Nephron progenitor cell (in vitro differentiated cells): Measurements from ENCODE around the gene ADIPOR2.
A peak's percentile ranks its signal among the peaks of the same experiment; 100 is the strongest.

Source experiments
- DNase-seq: peaks from one replicate; pipeline ENCODE4 v3.0.0; 2021
- H3K27ac Mint-ChIP-seq: 2 replicates; pipeline ENCODE4 v1.8.0; 2021; ENCODE audit warnings: mild to moderate bottlenecking, moderate library complexity, mixed read lengths
- H3K27me3 Mint-ChIP-seq: 2 replicates; pipeline ENCODE4 v1.8.0; 2021; ENCODE audit warnings: mild to moderate bottlenecking, low read depth, mixed read lengths; ENCODE audit not compliant: poor library complexity
- H3K36me3 Mint-ChIP-seq: 2 replicates; pipeline ENCODE4 v1.8.0; 2021; ENCODE audit warnings: low read depth, mixed read lengths
- H3K4me1 Mint-ChIP-seq: 2 replicates; pipeline ENCODE4 v1.8.0; 2021; ENCODE audit warnings: mixed read lengths
- H3K4me3 Mint-ChIP-seq: 2 replicates; pipeline ENCODE4 v1.8.0; 2021; ENCODE audit warnings: mild to moderate bottlenecking, moderate library complexity, mixed read lengths
- H3K9me3 Mint-ChIP-seq: 2 replicates; pipeline ENCODE4 v1.8.0; 2021; ENCODE audit warnings: mild to moderate bottlenecking, moderate library complexity, mixed read lengths
- TF ChIP-seq, protein P1 (sequence below): fragments of 200-600 bp; sonication (generic); IDR thresholded peaks from 2 replicates; pipeline ENCODE4 v1.5.0; 2021; ENCODE audit warnings: antibody characterized with exemption

ADIPOR2 gene

DNA sequence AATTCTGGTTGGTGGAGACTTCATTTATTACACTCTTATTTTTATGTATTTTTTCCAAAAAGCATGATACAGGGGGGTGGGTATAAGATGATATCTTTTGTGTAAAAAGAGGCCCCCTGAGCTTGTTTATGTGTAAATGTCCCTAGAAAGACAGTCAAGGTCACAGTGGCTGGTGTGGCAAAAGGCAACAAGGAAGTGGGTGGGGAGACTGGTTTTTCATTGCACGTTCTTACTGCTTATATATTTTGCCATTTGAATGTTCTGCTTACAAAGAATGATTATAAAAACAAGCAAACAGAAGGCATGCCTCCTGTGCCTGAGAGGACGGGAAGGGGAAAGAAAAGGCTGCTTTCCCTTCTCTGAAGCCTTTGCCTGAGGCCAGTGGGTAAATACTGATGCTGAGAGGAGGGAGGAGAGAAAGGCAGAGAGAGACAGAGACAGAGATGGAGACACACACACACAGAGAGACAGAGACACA lies 24.1 kb upstream of the ADIPOR2 start:
- Mint-ChIP-seq H3K4me3 (peak overlapping the region; percentile 33), H3K36me3 (no peaks in the 10 kb centered on the region), H3K27ac (peak overlapping the region; percentile 91), H3K4me1 (peaks cover 69% of the 10 kb centered on the region), H3K9me3 (peaks cover 4% of the 10 kb centered on the region), H3K27me3 (peaks cover 11% of the 10 kb centered on the region)
- no peak for DNase-seq
- TF ChIP-seq, protein P1, sequence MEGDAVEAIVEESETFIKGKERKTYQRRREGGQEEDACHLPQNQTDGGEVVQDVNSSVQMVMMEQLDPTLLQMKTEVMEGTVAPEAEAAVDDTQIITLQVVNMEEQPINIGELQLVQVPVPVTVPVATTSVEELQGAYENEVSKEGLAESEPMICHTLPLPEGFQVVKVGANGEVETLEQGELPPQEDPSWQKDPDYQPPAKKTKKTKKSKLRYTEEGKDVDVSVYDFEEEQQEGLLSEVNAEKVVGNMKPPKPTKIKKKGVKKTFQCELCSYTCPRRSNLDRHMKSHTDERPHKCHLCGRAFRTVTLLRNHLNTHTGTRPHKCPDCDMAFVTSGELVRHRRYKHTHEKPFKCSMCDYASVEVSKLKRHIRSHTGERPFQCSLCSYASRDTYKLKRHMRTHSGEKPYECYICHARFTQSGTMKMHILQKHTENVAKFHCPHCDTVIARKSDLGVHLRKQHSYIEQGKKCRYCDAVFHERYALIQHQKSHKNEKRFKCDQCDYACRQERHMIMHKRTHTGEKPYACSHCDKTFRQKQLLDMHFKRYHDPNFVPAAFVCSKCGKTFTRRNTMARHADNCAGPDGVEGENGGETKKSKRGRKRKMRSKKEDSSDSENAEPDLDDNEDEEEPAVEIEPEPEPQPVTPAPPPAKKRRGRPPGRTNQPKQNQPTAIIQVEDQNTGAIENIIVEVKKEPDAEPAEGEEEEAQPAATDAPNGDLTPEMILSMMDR, result no peak

DNA sequence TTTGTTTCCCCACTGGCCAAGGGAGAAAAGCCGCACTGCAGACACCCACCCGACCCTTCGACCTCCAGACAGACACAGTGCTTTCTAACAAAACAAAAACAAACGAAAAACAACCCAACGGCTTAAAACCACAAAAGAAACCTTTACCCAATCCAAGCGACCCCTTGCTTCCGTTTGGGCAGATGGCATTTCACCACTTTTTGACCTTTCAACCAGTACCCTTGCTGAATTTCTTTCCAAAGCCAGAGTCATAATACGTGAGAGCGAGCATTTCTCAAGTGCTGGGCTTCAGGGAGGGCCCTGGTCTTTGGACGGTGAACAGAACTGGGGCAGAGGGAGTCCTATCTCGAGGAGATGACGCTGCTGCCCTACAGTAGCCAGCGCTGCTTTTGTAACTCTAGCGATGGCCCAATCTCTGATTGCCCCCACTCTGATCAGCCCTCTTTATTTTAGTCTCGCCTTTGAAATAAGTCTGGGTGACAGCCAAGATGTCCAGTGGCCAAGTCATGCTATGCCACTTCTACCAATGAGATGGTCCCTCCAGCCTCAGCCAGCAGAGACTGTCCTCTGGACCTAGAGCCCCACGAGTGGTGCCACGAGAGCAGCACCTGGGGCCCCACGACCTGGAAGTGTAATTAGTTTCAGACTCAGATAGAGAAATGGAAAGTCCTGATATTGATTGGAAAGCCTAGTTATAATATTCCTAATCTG lies 21.9 kb upstream of the ADIPOR2 start:
- H3K27me3 Mint-ChIP-seq, result no peaks in the 10 kb centered on the region
- H3K36me3 Mint-ChIP-seq, result no peaks in the 10 kb centered on the region
- no peaks in the 10 kb centered on the region for H3K9me3 Mint-ChIP-seq
- TF ChIP-seq, protein P1, result no peak
- DNase-seq, result peak; percentile 25
- peak overlapping the region; percentile 99 for H3K27ac Mint-ChIP-seq
- H3K4me3 Mint-ChIP-seq, result peak overlapping the region; percentile 44
- peaks cover 68% of the 10 kb centered on the region for H3K4me1 Mint-ChIP-seq

DNA sequence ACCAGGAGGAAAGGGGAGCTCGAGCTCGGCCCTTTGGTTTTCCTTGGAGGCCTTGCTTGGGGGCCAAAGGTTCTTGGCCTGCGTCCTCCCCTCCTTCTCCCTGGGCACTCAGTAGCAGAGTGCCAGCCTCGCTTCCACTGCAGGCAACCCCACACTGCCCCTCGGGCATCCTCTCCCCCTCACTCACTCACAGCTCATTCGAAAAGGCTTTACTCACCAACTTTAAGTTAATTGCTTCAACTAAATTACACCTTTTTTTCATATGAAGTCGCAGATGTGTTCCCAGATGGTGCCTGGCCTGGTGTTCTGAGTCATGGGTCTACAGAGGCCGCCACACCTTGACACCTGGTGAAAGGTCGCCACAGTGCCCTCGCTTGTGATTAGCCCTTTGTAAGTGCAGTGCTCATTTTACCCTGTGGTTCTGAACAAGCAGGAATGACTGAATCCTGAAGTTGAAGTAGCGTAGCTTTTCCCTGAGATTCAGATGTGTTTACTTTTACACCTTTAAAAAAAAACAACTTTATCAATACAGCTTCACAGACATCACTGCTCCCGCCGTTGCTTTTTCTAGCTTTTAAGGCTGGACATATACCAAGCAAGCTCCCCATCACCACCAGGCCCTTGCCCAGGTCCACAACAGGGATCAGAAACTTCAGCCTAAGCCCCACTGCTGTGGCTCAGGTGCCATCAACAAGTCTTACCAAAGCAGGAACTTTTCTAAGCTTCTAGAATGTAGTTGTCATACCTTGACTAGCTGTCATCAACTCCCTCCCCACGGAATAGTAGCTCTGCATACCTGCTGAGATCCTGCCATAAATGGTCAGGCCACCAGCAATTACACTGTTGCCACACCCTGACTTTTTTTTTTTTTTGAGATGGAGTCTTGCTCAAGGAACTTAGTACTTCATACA lies 20.3 kb upstream of the ADIPOR2 start:
- peaks cover under 1% of the 10 kb centered on the region for H3K9me3 Mint-ChIP-seq
- peaks cover 63% of the 10 kb centered on the region for H3K4me1 Mint-ChIP-seq
- H3K4me3 Mint-ChIP-seq, result peak overlapping the region; percentile 33
- no peaks in the 10 kb centered on the region for H3K27me3 Mint-ChIP-seq
- peak overlapping the region; percentile 69 for H3K27ac Mint-ChIP-seq
- no peaks in the 10 kb centered on the region for H3K36me3 Mint-ChIP-seq
- no peak for DNase-seq
- TF ChIP-seq, protein P1, result no peak

DNA sequence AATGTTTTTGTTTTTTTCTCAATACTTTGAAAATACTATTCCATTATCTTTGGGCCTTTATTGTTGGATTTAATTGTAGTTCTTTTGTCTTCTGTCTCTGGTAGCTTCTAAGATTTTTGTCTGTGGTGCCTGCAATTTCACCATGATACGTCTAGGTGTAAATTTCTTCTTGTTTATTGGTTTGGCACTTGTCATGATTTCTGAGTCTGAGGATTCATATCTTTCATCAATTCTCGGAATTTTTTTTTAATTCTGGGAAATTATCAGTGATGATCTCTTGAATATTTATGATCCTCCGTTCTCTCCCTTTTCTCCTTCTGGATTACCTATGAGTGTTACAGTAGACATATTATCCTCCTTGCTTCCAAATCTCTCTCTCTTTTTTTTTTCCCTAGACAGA lies 14.8 kb upstream of the ADIPOR2 start:
- Mint-ChIP-seq H3K27me3 (no peaks in the 10 kb centered on the region), H3K36me3 (peaks cover 12% of the 10 kb centered on the region), H3K4me1 (peaks cover 20% of the 10 kb centered on the region), H3K27ac (no peak overlapping the region), H3K4me3 (no peak overlapping the region), H3K9me3 (peaks cover 17% of the 10 kb centered on the region)
- DNase-seq, result no peak
- TF ChIP-seq, protein P1, result no peak

DNA sequence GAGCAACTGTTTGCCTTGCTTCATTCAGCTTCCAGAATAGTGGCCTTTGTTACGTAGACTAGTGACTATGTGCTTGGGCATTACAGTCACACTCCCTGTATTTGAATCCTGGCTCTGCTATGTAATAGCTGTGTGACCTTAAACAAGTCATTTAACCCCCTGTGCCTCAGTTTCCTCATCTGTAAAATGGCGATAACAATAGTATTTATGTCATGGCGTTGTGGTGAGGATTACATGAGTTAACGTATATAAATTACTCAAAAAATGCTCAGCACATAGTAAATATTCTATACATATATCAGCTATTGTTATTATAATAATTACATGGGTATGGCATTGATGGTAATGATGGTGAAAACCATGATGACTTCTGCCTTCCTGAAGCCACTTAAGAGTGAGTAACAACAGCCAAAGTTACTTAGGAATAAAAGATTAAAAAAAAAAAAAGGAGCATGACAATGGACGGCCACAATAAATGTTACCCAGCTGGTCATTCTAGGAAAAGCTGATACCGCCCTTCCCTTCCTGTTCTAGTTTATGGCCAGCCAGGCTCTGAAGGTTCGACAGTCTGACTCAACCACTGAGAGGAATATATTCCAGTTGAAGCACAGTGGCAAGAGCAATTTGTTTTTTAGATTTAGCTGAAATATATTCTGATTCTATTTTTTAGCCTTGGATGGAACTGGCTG lies 9.9 kb upstream of the ADIPOR2 start:
- no peak for DNase-seq
- Mint-ChIP-seq H3K9me3 (peaks cover 13% of the 10 kb centered on the region), H3K27me3 (no peaks in the 10 kb centered on the region), H3K27ac (peak overlapping the region; percentile 93), H3K36me3 (peaks cover 10% of the 10 kb centered on the region), H3K4me3 (no peak overlapping the region), H3K4me1 (peaks cover 28% of the 10 kb centered on the region)
- TF ChIP-seq, protein P1, result no peak
